H1 (cell line): ENCODE data around the gene GADD45A. TPM values are rescaled to one million over a fixed set of nuclear protein-coding genes. Genes with fewer than 3 reads are reported as not detected.

Source experiments
- CTCF ChIA-PET: fragments of 300-600 bp; sonication (Branson Sonifier 250); formaldehyde crosslinking; loops from one replicate; lab custom pipeline; 2021; ENCODE audit not compliant: partially characterized antibody; lab: Charles Lee
- POLR2A ChIA-PET: fragments of 300-600 bp; sonication (Branson Sonifier 250); formaldehyde crosslinking; loops from one replicate; lab custom pipeline; 2021; ENCODE audit warnings: inconsistent platforms; ENCODE audit not compliant: partially characterized antibody; lab: Charles Lee
- DNase-seq, 2 experiments: peaks; one replicate each; pipeline versions ENCODE4 v3.0.0 to v3.0.0-alpha.2; 2010 to 2022; ENCODE audit warnings: low spot score in 2 of 2, low read depth in 1 of 2, mixed read lengths in 1 of 2
- FAIRE-seq: peaks from 2 replicates; lab custom pipeline; 2011; peaks lifted over from hg19 to GRCh38; lab: Jason Lieb, UNC
- H2AFZ ChIP-seq: 2 replicates; pipeline ENCODE4 v1.8.1; 2012; ENCODE audit warnings: low read length, inconsistent platforms
- H2AK5ac ChIP-seq: 2 replicates; pipeline ENCODE4 v1.6.1; 2013; ENCODE audit warnings: low read depth, low read length
- H2BK120ac ChIP-seq: replicated peaks from 2 replicates; pipeline ENCODE3; 2013; ENCODE audit warnings: low read depth, low read length, inconsistent platforms
- H2BK12ac ChIP-seq: 2 replicates; pipeline ENCODE4 v1.6.1; 2013; ENCODE audit warnings: low read depth, low read length
- H2BK15ac ChIP-seq: 2 replicates; pipeline ENCODE4 v1.6.1; 2013; ENCODE audit warnings: low read length
- H2BK20ac ChIP-seq: 2 replicates; pipeline ENCODE4 v1.6.1; 2013; ENCODE audit warnings: low read length
- H2BK5ac ChIP-seq: 2 replicates; pipeline ENCODE4 v1.6.1; 2013; ENCODE audit warnings: low read depth, low read length
- H3K14ac ChIP-seq: 2 replicates; pipeline ENCODE4 v1.6.1; 2013; ENCODE audit warnings: inconsistent platforms; ENCODE audit not compliant: insufficient read length
- H3K18ac ChIP-seq: 2 replicates; pipeline ENCODE4 v1.6.1; 2013; ENCODE audit warnings: low read length; ENCODE audit errors: extremely low read depth
- H3K23ac ChIP-seq: 2 replicates; pipeline ENCODE4 v1.6.1; 2013; ENCODE audit warnings: inconsistent platforms; ENCODE audit not compliant: insufficient read length
- H3K23me2 ChIP-seq: 2 replicates; pipeline ENCODE4 v1.6.1; 2013; ENCODE audit warnings: low read depth, low read length
- H3K27ac ChIP-seq: 2 replicates; pipeline ENCODE4 v1.6.1; 2011; ENCODE audit warnings: low read depth, low read length, inconsistent platforms
- H3K27me3 ChIP-seq, 4 experiments: replicated peaks in 1 of 4; 1 replicate in 1 of 4; 2 replicates in 3 of 4; pipeline versions ENCODE4 v1.6.1 to v1.8.1; 2011 to 2013; ENCODE audit warnings: low read length in 3 of 4, mild to moderate bottlenecking in 3 of 4, inconsistent platforms in 2 of 4, mixed read lengths in 2 of 4, moderate library complexity in 1 of 4; ENCODE audit not compliant: control insufficient read depth in 3 of 4, insufficient read depth in 3 of 4; ENCODE audit errors: extremely low read depth in 1 of 4
- H3K36me3 ChIP-seq, 4 experiments: 2 replicates each; pipeline versions ENCODE4 v1.6.1 to v1.8.1; 2011 to 2013; ENCODE audit warnings: mild to moderate bottlenecking in 4 of 4, low read length in 3 of 4, moderate library complexity in 2 of 4, control low read depth in 1 of 4, inconsistent platforms in 1 of 4; ENCODE audit not compliant: insufficient read depth in 4 of 4, control insufficient read depth in 2 of 4
- H3K4ac ChIP-seq: replicated peaks from 2 replicates; pipeline ENCODE3; 2013; ENCODE audit warnings: low read length, low read depth, mixed read lengths, inconsistent platforms; ENCODE audit not compliant: insufficient read length
- H3K4me1 ChIP-seq, 4 experiments: replicated peaks in 1 of 4; 1 replicate in 1 of 4; 2 replicates in 3 of 4; pipeline versions ENCODE4 v1.6.1 to v1.8.1; 2011 to 2013; ENCODE audit warnings: low read length in 3 of 4, inconsistent platforms in 2 of 4, mixed read lengths in 1 of 4; ENCODE audit not compliant: insufficient read depth in 4 of 4, control insufficient read depth in 3 of 4
- H3K4me2 ChIP-seq, 2 experiments: 2 replicates each; pipeline versions ENCODE4 v1.6.1 to v1.8.1; 2011 to 2013; ENCODE audit warnings: low read depth in 2 of 2, low read length in 2 of 2, control low read depth in 1 of 2, inconsistent platforms in 1 of 2, mild to moderate bottlenecking in 1 of 2; ENCODE audit not compliant: insufficient read depth in 1 of 2
- H3K4me3 ChIP-seq, 4 experiments: fragments of 200-600, 300-600 bp in 1 of 4; sonication (generic), shearing (Covaris generic), sonication (Bioruptor Twin) in 1 of 4; 2 replicates each; pipeline versions ENCODE4 v1.5.1 to v1.8.1; 2011 to 2016; ENCODE audit warnings: low read length in 4 of 4, low read depth in 3 of 4, control low read depth in 2 of 4, inconsistent platforms in 2 of 4, mild to moderate bottlenecking in 2 of 4, mixed read lengths in 1 of 4, moderate library complexity in 1 of 4; ENCODE audit not compliant: insufficient read depth in 2 of 4; ENCODE audit errors: extremely low read depth in 1 of 4
- H3K56ac ChIP-seq: replicated peaks from 2 replicates; pipeline ENCODE3; 2013; ENCODE audit warnings: low read depth, mild to moderate bottlenecking, mixed read lengths, low read length, inconsistent platforms; ENCODE audit not compliant: insufficient read length
- H3K79me1 ChIP-seq: 2 replicates; pipeline ENCODE4 v1.6.1; 2013; ENCODE audit warnings: low read depth, low read length, control low read depth
- H3K79me2 ChIP-seq, 2 experiments: 2 replicates each; pipeline versions ENCODE4 v1.6.1 to v1.8.1; 2012 to 2013; ENCODE audit warnings: low read length in 2 of 2, mild to moderate bottlenecking in 2 of 2, inconsistent platforms in 1 of 2; ENCODE audit not compliant: insufficient read depth in 2 of 2, control insufficient read depth in 1 of 2
- H3K9ac ChIP-seq, 4 experiments: replicated peaks in 1 of 4; 1 replicate in 1 of 4; 2 replicates in 3 of 4; pipeline versions ENCODE4 v1.6.1 to v1.8.1; 2011 to 2013; ENCODE audit warnings: low read depth in 3 of 4, low read length in 3 of 4, control low read depth in 2 of 4, mild to moderate bottlenecking in 2 of 4, moderate library complexity in 2 of 4, inconsistent platforms in 1 of 4; ENCODE audit errors: extremely low read depth in 1 of 4
- H3K9me3 ChIP-seq, 2 experiments: 2 replicates each; pipeline versions ENCODE4 v1.6.1 to v1.8.1; 2012 to 2013; ENCODE audit warnings: mild to moderate bottlenecking in 2 of 2, moderate library complexity in 2 of 2, control low read depth in 1 of 2, inconsistent platforms in 1 of 2, low read depth in 1 of 2, low read length in 1 of 2, mixed read lengths in 1 of 2; ENCODE audit not compliant: insufficient read depth in 2 of 2
- H4K20me1 ChIP-seq, 2 experiments: replicated peaks in 1 of 2; 2 replicates each; pipeline versions ENCODE3 to v1.8.1; 2011 to 2013; ENCODE audit warnings: inconsistent platforms in 2 of 2, low read length in 2 of 2, mild to moderate bottlenecking in 1 of 2; ENCODE audit not compliant: insufficient read depth in 2 of 2, control insufficient read depth in 1 of 2
- H4K5ac ChIP-seq: 2 replicates; pipeline ENCODE4 v1.6.1; 2013; ENCODE audit warnings: low read length, low read depth, mixed read lengths, inconsistent platforms; ENCODE audit not compliant: insufficient read length
- H4K8ac ChIP-seq: 2 replicates; pipeline ENCODE4 v1.8.0; 2013; ENCODE audit warnings: mild to moderate bottlenecking, moderate library complexity, low read length, inconsistent platforms; ENCODE audit not compliant: insufficient read depth; ENCODE audit errors: extremely low read depth
- H4K91ac ChIP-seq: replicated peaks from 2 replicates; pipeline ENCODE3; 2013; ENCODE audit warnings: low read length, mixed read lengths, inconsistent platforms; ENCODE audit not compliant: insufficient read length
- ATF2 ChIP-seq: IDR thresholded peaks from 2 replicates; pipeline ENCODE4 v1.6.1; 2012; ENCODE audit warnings: low read length, inconsistent platforms
- CBX5 ChIP-seq: fragments of 300-800, 300-1000 bp; sonication (generic); IDR thresholded peaks from 2 replicates; pipeline ENCODE4 v1.7.1; 2016; ENCODE audit warnings: antibody characterized with exemption, low read length, low read depth
- CEBPB ChIP-seq: IDR thresholded peaks from 2 replicates; pipeline ENCODE4 v1.6.1; 2012; ENCODE audit warnings: low read depth, low read length
- EZH2 ChIP-seq: fragments of 200-600 bp; sonication (generic); IDR thresholded peaks from 2 replicates; pipeline ENCODE4 v1.7.1; 2012; ENCODE audit warnings: low read depth, mild to moderate bottlenecking, moderate library complexity, low read length, inconsistent platforms; ENCODE audit not compliant: severe bottlenecking
- GTF2F1 ChIP-seq: IDR thresholded peaks from 2 replicates; pipeline ENCODE4 v1.6.1; 2012; ENCODE audit warnings: low read depth, low read length, improper control_type of control experiment, borderline replicate concordance
- JUND ChIP-seq: IDR thresholded peaks from 2 replicates; pipeline ENCODE4 v1.6.1; 2011; ENCODE audit warnings: mild to moderate bottlenecking, improper control_type of control experiment, low read length
- NANOG ChIP-seq: IDR thresholded peaks from 2 replicates; pipeline ENCODE4 v1.6.1; 2011; ENCODE audit warnings: low read length, low read depth, mild to moderate bottlenecking, inconsistent platforms; ENCODE audit not compliant: insufficient read depth, poor library complexity, severe bottlenecking
- NRF1 ChIP-seq: IDR thresholded peaks from 2 replicates; pipeline ENCODE4 v1.6.1; 2011; ENCODE audit warnings: mild to moderate bottlenecking, low read depth, low read length, improper control_type of control experiment
- PHF8 ChIP-seq: fragments of 200-600 bp; sonication (generic); conservative IDR thresholded peaks from 2 replicates; pipeline ENCODE4 v1.7.1; 2012; ENCODE audit warnings: low read depth, mild to moderate bottlenecking, inconsistent platforms, low read length, moderate library complexity
- RBBP5 ChIP-seq: IDR thresholded peaks from 2 replicates; pipeline ENCODE4 v1.7.1; 2012; ENCODE audit warnings: low read depth, mild to moderate bottlenecking, inconsistent platforms, low read length, moderate library complexity, borderline replicate concordance
- TCF12 ChIP-seq: IDR thresholded peaks from 2 replicates; pipeline ENCODE4 v1.6.1; 2011; ENCODE audit warnings: low read depth, mild to moderate bottlenecking, low read length
- USF2 ChIP-seq: IDR thresholded peaks from 2 replicates; pipeline ENCODE4 v1.6.1; 2011; ENCODE audit warnings: low read length, improper control_type of control experiment
- polyA plus RNA-seq, 7 experiments: library from polyadenylated mRNA; depleted of rRNA in 3 of 7; stranded (reverse) in 5 of 7; unstranded in 2 of 7; fragments of >200 nt in 5 of 7; fragments of 200-250 nt in 2 of 7; gene quantifications; 1 replicate in 5 of 7; 2 replicates in 1 of 7; 4 replicates in 1 of 7; pipeline versions ENCODE4 v1.2.1 to v1.2.3, GENCODE V29; 2011 to 2013; ENCODE audit warnings: missing spikeins in 2 of 7, mixed read lengths in 2 of 7
- total RNA-seq: library from RNA; stranded (reverse); fragmentation: NEBNext Ultra II Directional; extraction: Animal tissue kit (Norgen Biotek cat#: 25700); gene quantifications from 2 replicates; pipeline ENCODE4 v1.2.1, GENCODE V29; 2021

GADD45A gene
- total and polyA plus RNA-seq, 2 of the 8 experiments (the other 6 are each of a cell fraction or from before 2014, with no cell fraction given), result 7.6 to 15.6 TPM

- H3K56ac ChIP-seq, result no peak overlapping the region
- no peaks in the 10 kb centered on the region for H3K23me2 ChIP-seq
- no peak overlapping the region for H2BK15ac ChIP-seq
- H3K14ac ChIP-seq, result no peak overlapping the region
- ChIA-PET POLR2A (no interaction called here), CTCF (interaction anchor here (0.5 to 1.6 kb wide), 4 partner anchors 11 to 280 kb away, joined by 3 to 6 read pairs (median 4); no protein-coding TSS in a partner anchor)
- H3K4me3 ChIP-seq, result no peak overlapping the region
- no peaks in the 10 kb centered on the region for H3K9me3 ChIP-seq
- H3K4me1 ChIP-seq, result no peaks in the 10 kb centered on the region; a peak in 1 of 7 replicates
- H2BK120ac ChIP-seq, result no peak overlapping the region
- no peaks in the 10 kb centered on the region for H3K27me3 ChIP-seq
- TF ChIP-seq USF2 (no peak), TCF12 (no peak), CBX5 (no peak), GTF2F1 (no peak), PHF8 (no peak), EZH2 (no peak), ATF2 (no peak), NANOG (no peak), JUND (no peak), NRF1 (no peak), RBBP5 (no peak), CEBPB (no peak)
- H3K18ac ChIP-seq, result no peak overlapping the region
- H4K20me1 ChIP-seq, result no peaks in the 10 kb centered on the region
- FAIRE-seq (no peak), DNase-seq (no peak)
- H3K79me1 ChIP-seq, result no peaks in the 10 kb centered on the region
- no peak overlapping the region for H3K23ac ChIP-seq
- H3K4me2 ChIP-seq, result no peak overlapping the region
- H2BK5ac ChIP-seq, result no peak overlapping the region
- H3K9ac ChIP-seq, result no peak overlapping the region
- H2BK12ac ChIP-seq, result no peak overlapping the region
- H4K5ac ChIP-seq, result no peak overlapping the region
- H4K8ac ChIP-seq, result no peak overlapping the region
- no peak overlapping the region for H3K27ac ChIP-seq
- no peak overlapping the region for H2AFZ ChIP-seq
- H3K79me2 ChIP-seq, result no peaks in the 10 kb centered on the region
- H2AK5ac ChIP-seq, result no peak overlapping the region
- no peak overlapping the region for H3K4ac ChIP-seq
- H2BK20ac ChIP-seq, result no peak overlapping the region
- H3K36me3 ChIP-seq, result no peaks in the 10 kb centered on the region
- H4K91ac ChIP-seq, result no peak overlapping the region
These were observed 34.9 kb upstream of the GADD45A start for GRCh38 chr1:67650061-67650460.
